Iris pigment epithelial cell (primary cell): Measurements from ENCODE around the gene SNX3.

Experiments
- DNase-seq: peaks from one replicate; pipeline ENCODE4 v3.0.0-alpha.2; 2011; ENCODE audit warnings: low read depth

Gene SNX3

GRCh38 chr6:108203189-108204112, 57.4 kb downstream of the SNX3 start:
- peak; percentile 9 for DNase-seq

- peak; percentile 65 for DNase-seq
These were observed 60.2 kb downstream of the SNX3 start for GRCh38 chr6:108200631-108201030.

- no peak for DNase-seq
These were observed 60.7 kb downstream of the SNX3 start for GRCh38 chr6:108200186-108200585.

GRCh38 chr6:108198761-108199498, 61.9 kb downstream of the SNX3 start:
- DNase-seq, result no peak

GRCh38 chr6:108195209-108195608, 65.6 kb downstream of the SNX3 start:
- no peak for DNase-seq

GRCh38 chr6:108194503-108194902, 66.3 kb downstream of the SNX3 start:
- DNase-seq, result no peak

- no peak for DNase-seq
These were observed 67.0 kb downstream of the SNX3 start for GRCh38 chr6:108193835-108194234.

- DNase-seq, result no peak
These were observed 67.7 kb downstream of the SNX3 start for GRCh38 chr6:108193131-108193530.

GRCh38 chr6:108187519-108187918, 73.3 kb downstream of the SNX3 start:
- no peak for DNase-seq

- DNase-seq, result no peak
These were observed 74.6 kb downstream of the SNX3 start for GRCh38 chr6:108186226-108186625.

- DNase-seq, result no peak
These were observed 80.1 kb downstream of the SNX3 start for GRCh38 chr6:108180776-108181175.

- no peak for DNase-seq
These were observed 80.6 kb downstream of the SNX3 start for GRCh38 chr6:108180266-108180665.

- no peak for DNase-seq
These were observed 81.1 kb downstream of the SNX3 start for GRCh38 chr6:108179741-108180140.

- DNase-seq, result no peak
These were observed 84.4 kb downstream of the SNX3 start for GRCh38 chr6:108176281-108177089.

GRCh38 chr6:108175592-108176279, 85.1 kb downstream of the SNX3 start:
- no peak for DNase-seq

GRCh38 chr6:108175176-108175591, 85.7 kb downstream of the SNX3 start:
- no peak for DNase-seq

- peak; percentile 33 for DNase-seq
These were observed 86.3 kb downstream of the SNX3 start for GRCh38 chr6:108174371-108175175.

- DNase-seq, result no peak
These were observed 88.8 kb downstream of the SNX3 start for GRCh38 chr6:108171918-108172516.

GRCh38 chr6:108171291-108171917, 89.4 kb downstream of the SNX3 start:
- DNase-seq, result no peak
